AG04450 (cell line): ENCODE measurements around the gene MAK. TPM values are rescaled to one million over a fixed set of nuclear protein-coding genes. Genes with fewer than 3 reads are reported as not detected.
"Not testable (repeated sequence)": the region's sequence is repeated elsewhere in the genome, so short reads cannot be mapped to it uniquely, and the experiment has no call there.

ENCODE experiments used
- CTCF ChIA-PET: fragments of 300-600, 350-600 bp; formaldehyde crosslinking; extraction: SDS; loops from one replicate; lab custom pipeline; 2022; ENCODE audit warnings: antibody characterized with exemption, inconsistent platforms; lab: Charles Lee
- POLR2A ChIA-PET: fragments of 350-600 bp; formaldehyde crosslinking; extraction: SDS; loops from one replicate; lab custom pipeline; 2021; ENCODE audit warnings: antibody characterized with exemption, inconsistent platforms; lab: Yijun Ruan, JAX
- DNase-seq: peaks from one replicate; pipeline ENCODE4 v3.0.0-alpha.2; 2011; ENCODE audit warnings: low read depth, low spot score
- H3K27ac ChIP-seq: one replicate; pipeline ENCODE4 v1.5.1; 2012; ENCODE audit warnings: low read depth, low read length, control low read depth
- H3K27me3 ChIP-seq: one replicate; pipeline ENCODE4 v1.6.0; 2012; ENCODE audit warnings: low read length; ENCODE audit not compliant: control insufficient read depth, insufficient read depth
- H3K4me3 ChIP-seq: 2 replicates; pipeline ENCODE4 v1.5.1; 2011; ENCODE audit warnings: mild to moderate bottlenecking, low read depth, low read length, control low read depth
- H3K9me3 ChIP-seq: 2 replicates; pipeline ENCODE4 v1.5.1; 2012; ENCODE audit warnings: low read length; ENCODE audit not compliant: control insufficient read depth, insufficient read depth
- CTCF ChIP-seq: IDR thresholded peaks from 2 replicates; pipeline ENCODE4 v1.5.1; 2011; ENCODE audit warnings: low read depth, low read length, control low read depth, inconsistent platforms
- polyA plus RNA-seq: library from polyadenylated mRNA; depleted of rRNA; stranded (reverse); fragments of >200 nt; gene quantifications from 2 replicates; pipeline ENCODE4 v1.2.3, GENCODE V29; 2011

The MAK gene
- polyA plus RNA-seq, 1 experiment = not detected

- H3K4me3 ChIP-seq = no peak overlapping the region
- H3K27ac ChIP-seq = no peak overlapping the region
- ChIA-PET CTCF (interaction anchor here (0.6 to 0.7 kb wide), 2 partner anchors 28 to 356 kb away, joined by 4 to 5 read pairs; no protein-coding TSS in a partner anchor), POLR2A (no interaction called here)
- DNase-seq = no peak
- peaks cover 64% of the 10 kb centered on the region for H3K27me3 ChIP-seq
- no peak for TF ChIP-seq CTCF
- peaks cover 11% of the 10 kb centered on the region; the same call in 1 of the 2 replicates for H3K9me3 ChIP-seq
These were observed 45.2 kb upstream of the MAK start for GRCh38 chr6:10883312-10884244.

- POLR2A ChIA-PET = no interaction called here
- Histone ChIP-seq H3K27me3 (peaks cover 57% of the 10 kb centered on the region), H3K9me3 (peaks cover 11% of the 10 kb centered on the region; the same call in 1 of the 2 replicates), H3K27ac (no peak overlapping the region), H3K4me3 (no peak overlapping the region)
- no peak for DNase-seq
- TF ChIP-seq CTCF = no peak
- CTCF ChIA-PET = interaction anchor here (0.6 to 0.7 kb wide), 2 partner anchors 29 to 355 kb away, joined by 4 to 5 read pairs; no protein-coding TSS in a partner anchor
These were observed 44.4 kb upstream of the MAK start for GRCh38 chr6:10882657-10883171.

GRCh38 chr6:10882253-10882630 is 43.9 kb upstream of the MAK start:
- DNase-seq, H3K4me3 ChIP-seq, POLR2A ChIA-PET, H3K27ac ChIP-seq, CTCF ChIA-PET: not testable (repeated sequence)
- peaks cover 11% of the 10 kb centered on the region; the same call in 1 of the 2 replicates for H3K9me3 ChIP-seq
- peaks cover 52% of the 10 kb centered on the region for H3K27me3 ChIP-seq

GRCh38 chr6:10880366-10880765 is 42.0 kb upstream of the MAK start:
- ChIA-PET CTCF (no interaction called here), POLR2A (no interaction called here)
- DNase-seq = no peak
- peaks cover 11% of the 10 kb centered on the region; the same call in 1 of the 2 replicates for H3K9me3 ChIP-seq
- TF ChIP-seq CTCF = no peak
- H3K4me3 ChIP-seq = no peak overlapping the region
- H3K27ac ChIP-seq = no peak overlapping the region
- H3K27me3 ChIP-seq = peaks cover 42% of the 10 kb centered on the region

GRCh38 chr6:10877871-10878270 is 39.5 kb upstream of the MAK start:
- no peak for TF ChIP-seq CTCF
- DNase-seq = no peak
- H3K27ac ChIP-seq = no peak overlapping the region
- H3K9me3 ChIP-seq = peaks cover 6% of the 10 kb centered on the region; the same call in 1 of the 2 replicates
- ChIA-PET POLR2A (no interaction called here), CTCF (no interaction called here)
- no peak overlapping the region for H3K4me3 ChIP-seq
- peaks cover 24% of the 10 kb centered on the region for H3K27me3 ChIP-seq
